HCT116 (cell line): ENCODE measurements around the gene FAM111A. TPM values are rescaled to one million over a fixed set of nuclear protein-coding genes. Genes with fewer than 3 reads are reported as not detected.

Source experiments
- ATAC-seq: fragments of 200-7000 bp; cut with Tn5 transposase; 2 replicates; pipeline ENCODE4 v1.9.1; 2020; ENCODE audit warnings: mild to moderate bottlenecking, moderate library complexity
- BruUV-seq: library from RNA; stranded (reverse); fragments of 400-500 nt; replicated peaks from 2 replicates; lab custom pipeline; 2021; lab: Mats Ljungman, UMichigan
- CTCF ChIA-PET: fragments of 300-600 bp; sonication (Branson Sonifier 250); formaldehyde crosslinking; loops from one replicate; lab custom pipeline; 2021; ENCODE audit warnings: antibody characterized with exemption; lab: Charles Lee
- POLR2A ChIA-PET: fragments of 300-600, 350-600 bp; sonication (Branson Sonifier 250); formaldehyde crosslinking; loops from one replicate; lab custom pipeline; 2021; ENCODE audit warnings: antibody characterized with exemption; lab: Charles Lee
- RAD21 ChIA-PET, 2 experiments: fragments of 300-600 bp; sonication (Branson Sonifier 250); formaldehyde crosslinking; loops; one replicate each; lab custom pipeline; 2023; ENCODE audit warnings: low total read pairs in 2 of 2; ENCODE audit not compliant: uncharacterized antibody in 2 of 2, unreplicated experiment in 2 of 2, low non-redundant PET in 1 of 2; lab: Charles Lee
- DNase-seq: peaks from one replicate; pipeline ENCODE4 v3.0.0-alpha.2; 2010; ENCODE audit warnings: low read depth, low spot score
- H2AFZ ChIP-seq: fragments of 200-600 bp; shearing (Covaris generic), sonication (generic); 2 replicates; pipeline ENCODE4 v1.6.1; 2017; ENCODE audit warnings: low read depth, mixed run types, mixed read lengths, antibody characterized with exemption, low read length; ENCODE audit not compliant: poor library complexity, severe bottlenecking
- H3K27ac ChIP-seq: 2 replicates; pipeline ENCODE4 v1.5.1; 2012; ENCODE audit warnings: low read depth, low read length
- H3K27me3 ChIP-seq: fragments of 200-600 bp; sonication (generic); 2 replicates; pipeline ENCODE4 v1.6.1; 2016; ENCODE audit warnings: mixed run types, low read length, mixed read lengths; ENCODE audit not compliant: insufficient read depth
- H3K36me3 ChIP-seq, 2 experiments: fragments of 200-500 bp in 1 of 2; fragments of 200-600 bp in 1 of 2; sonication (Bioruptor generic) in 1 of 2; sonication (generic) in 1 of 2; 2 replicates each; pipeline versions ENCODE4 v1.5.1 to v1.6.1; 2014 to 2016; ENCODE audit warnings: low read length in 2 of 2, inconsistent platforms in 1 of 2, mixed read lengths in 1 of 2, mixed run types in 1 of 2; ENCODE audit not compliant: insufficient read depth in 2 of 2, control insufficient read depth in 1 of 2
- H3K4me1 ChIP-seq, 2 experiments: fragments of 200-600 bp in 1 of 2; sonication (generic) in 1 of 2; 2 replicates each; pipeline versions ENCODE4 v1.5.1 to v1.6.1; 2012 to 2017; ENCODE audit warnings: low read length in 2 of 2, inconsistent platforms in 1 of 2, mild to moderate bottlenecking in 1 of 2, mixed read lengths in 1 of 2, mixed run types in 1 of 2, moderate library complexity in 1 of 2; ENCODE audit not compliant: insufficient read depth in 2 of 2, control insufficient read depth in 1 of 2
- H3K4me2 ChIP-seq: fragments of 200-600 bp; sonication (generic); 2 replicates; pipeline ENCODE4 v1.6.1; 2017; ENCODE audit warnings: mixed run types, low read length, mixed read lengths
- H3K4me3 ChIP-seq, 2 experiments: fragments of 200-600 bp in 1 of 2; sonication (generic) in 1 of 2; replicated peaks in 1 of 2; 2 replicates each; pipeline ENCODE4 v1.5.1; 2011 to 2016; ENCODE audit warnings: low read length in 2 of 2, control low read depth in 1 of 2, low read depth in 1 of 2, mild to moderate bottlenecking in 1 of 2, mixed read lengths in 1 of 2, mixed run types in 1 of 2
- H3K79me2 ChIP-seq: fragments of 200-600 bp; sonication (generic); 2 replicates; pipeline ENCODE4 v1.6.1; 2017; ENCODE audit warnings: mild to moderate bottlenecking, mixed run types, low read length, moderate library complexity, mixed read lengths; ENCODE audit not compliant: insufficient read depth
- H3K9ac ChIP-seq: fragments of 200-600 bp; sonication (generic); 2 replicates; pipeline ENCODE4 v1.6.1; 2016; ENCODE audit warnings: low read length, mixed read lengths
- H3K9me2 ChIP-seq: fragments of 200-600 bp; sonication (generic), shearing (Covaris generic); 2 replicates; pipeline ENCODE4 v1.6.1; 2017; ENCODE audit warnings: mixed run types, mild to moderate bottlenecking, moderate library complexity; ENCODE audit not compliant: insufficient read depth
- H3K9me3 ChIP-seq, 2 experiments: fragments of 200-500 bp in 1 of 2; fragments of 200-600 bp in 1 of 2; sonication (Bioruptor generic) in 1 of 2; sonication (generic) in 1 of 2; 2 replicates each; pipeline ENCODE4 v1.6.1; 2014 to 2017; ENCODE audit warnings: low read length in 2 of 2, mixed read lengths in 2 of 2, inconsistent platforms in 1 of 2, low read depth in 1 of 2, mild to moderate bottlenecking in 1 of 2, mixed run types in 1 of 2, moderate library complexity in 1 of 2; ENCODE audit not compliant: control insufficient read depth in 1 of 2, insufficient read depth in 1 of 2
- H4K20me1 ChIP-seq: fragments of 200-600 bp; sonication (generic), shearing (Covaris generic); 2 replicates; pipeline ENCODE4 v1.6.1; 2017; ENCODE audit warnings: mixed run types, mild to moderate bottlenecking, moderate library complexity; ENCODE audit not compliant: insufficient read depth
- ATF3 ChIP-seq: IDR thresholded peaks from 2 replicates; pipeline ENCODE4 v1.6.1; 2012
- CBX3 ChIP-seq: IDR thresholded peaks from 2 replicates; pipeline ENCODE4 v1.6.1; 2012; ENCODE audit warnings: low read depth
- CEBPB ChIP-seq: IDR thresholded peaks from 2 replicates; pipeline ENCODE4 v1.6.1; 2012; ENCODE audit warnings: low read depth
- EZH2phosphoT487 ChIP-seq: fragments of 200-600 bp; IDR thresholded peaks from 2 replicates; pipeline ENCODE4 v1.6.1; 2018; ENCODE audit warnings: antibody characterized with exemption, borderline replicate concordance
- FOSL1 ChIP-seq: IDR thresholded peaks from 2 replicates; pipeline ENCODE4 v1.6.1; 2012; ENCODE audit warnings: low read depth
- POLR2AphosphoS5 ChIP-seq: IDR thresholded peaks from 2 replicates; pipeline ENCODE4 v1.6.1; 2011; ENCODE audit warnings: mild to moderate bottlenecking, low read depth, low read length, moderate library complexity
- SIN3A ChIP-seq: IDR thresholded peaks from 2 replicates; pipeline ENCODE4 v1.6.1; 2012; ENCODE audit warnings: low read depth
- TCF7L2 ChIP-seq: IDR thresholded peaks from 2 replicates; pipeline ENCODE4 v1.7.0; 2011; ENCODE audit warnings: borderline replicate concordance, inconsistent platforms; ENCODE audit not compliant: insufficient read depth, insufficient read length; ENCODE audit errors: extremely low read depth
- YY1 ChIP-seq: IDR thresholded peaks from 2 replicates; pipeline ENCODE4 v1.6.1; 2011; ENCODE audit warnings: low read length, low read depth, moderate library complexity, mild to moderate bottlenecking; ENCODE audit not compliant: insufficient replicate concordance; ENCODE audit errors: extremely low read depth
- ZFX ChIP-seq: fragments of 450-650 bp; IDR thresholded peaks from 2 replicates; pipeline ENCODE4 v1.6.1; 2017
- intact Hi-C: fragments of 100-400 bp; cut with micrococcal nuclease; formaldehyde crosslinking; loops from 2 replicates; pipeline ENCODE4 v1.10.0; 2022
- total RNA-seq: library from RNA; stranded (reverse); gene quantifications from one replicate; pipeline ENCODE4 v1.2.1, GENCODE V29; 2021; ENCODE audit not compliant: unreplicated experiment
- TF ChIP-seq, protein P1 (sequence below): IDR thresholded peaks from 2 replicates; pipeline ENCODE4 v1.6.1; 2012

FAM111A gene
- total RNA-seq, 1 experiment from 2014 or later: 30.3 TPM

DNA sequence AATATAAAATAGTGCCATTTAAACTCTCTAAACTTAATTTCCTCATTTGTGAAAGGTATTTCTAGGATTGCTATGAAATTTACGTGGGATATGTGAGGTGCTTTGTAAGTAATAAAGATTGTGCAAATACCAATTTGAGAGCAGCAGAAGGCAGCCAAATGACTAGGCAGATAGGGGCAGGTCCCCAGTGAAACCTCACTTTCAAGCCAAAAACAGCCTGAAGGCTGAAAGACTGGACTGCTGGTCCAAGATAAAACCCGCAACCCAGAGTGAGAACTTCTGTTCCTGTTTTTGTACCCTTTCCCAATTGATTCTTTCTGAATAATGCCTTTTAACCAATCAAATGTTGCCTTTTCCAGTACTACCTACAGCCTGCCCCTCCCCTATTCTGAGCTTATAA is 36.5 kb downstream of the FAM111A start:
- H3K9me2 ChIP-seq: no peaks in the 10 kb centered on the region
- no peak overlapping the region for H3K27ac ChIP-seq
- no peaks in the 10 kb centered on the region for H4K20me1 ChIP-seq
- H3K9ac ChIP-seq: no peak overlapping the region
- ATAC-seq (no peak), DNase-seq (no peak)
- intact Hi-C loops: no loop called here
- BruUV-seq: no TSS peak
- no peak overlapping the region for H2AFZ ChIP-seq
- ChIA-PET POLR2A (no interaction called here), RAD21 (interaction anchor here in 1 of 2 experiments (0.7 kb wide), 1 partner anchor 7 kb away, joined by 3 read pairs; the partner anchor contains the start of gene DTX4), CTCF (no interaction called here)
- H3K4me2 ChIP-seq: no peak overlapping the region
- no peaks in the 10 kb centered on the region for H3K79me2 ChIP-seq
- TF ChIP-seq SIN3A: no peak
- TF ChIP-seq TCF7L2: no peak
- no peak for TF ChIP-seq POLR2AphosphoS5
- TF ChIP-seq CBX3: no peak
- TF ChIP-seq, protein P1, sequence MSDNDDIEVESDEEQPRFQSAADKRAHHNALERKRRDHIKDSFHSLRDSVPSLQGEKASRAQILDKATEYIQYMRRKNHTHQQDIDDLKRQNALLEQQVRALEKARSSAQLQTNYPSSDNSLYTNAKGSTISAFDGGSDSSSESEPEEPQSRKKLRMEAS: no peak
- no peak overlapping the region for H3K4me3 ChIP-seq
- no peaks in the 10 kb centered on the region for H3K9me3 ChIP-seq
- H3K27me3 ChIP-seq: no peaks in the 10 kb centered on the region
- H3K4me1 ChIP-seq: peaks cover 4 to 11% of the 10 kb centered on the region in 2 experiments; a peak in 3 of 4 replicates
- H3K36me3 ChIP-seq: no peaks in the 10 kb centered on the region

DNA sequence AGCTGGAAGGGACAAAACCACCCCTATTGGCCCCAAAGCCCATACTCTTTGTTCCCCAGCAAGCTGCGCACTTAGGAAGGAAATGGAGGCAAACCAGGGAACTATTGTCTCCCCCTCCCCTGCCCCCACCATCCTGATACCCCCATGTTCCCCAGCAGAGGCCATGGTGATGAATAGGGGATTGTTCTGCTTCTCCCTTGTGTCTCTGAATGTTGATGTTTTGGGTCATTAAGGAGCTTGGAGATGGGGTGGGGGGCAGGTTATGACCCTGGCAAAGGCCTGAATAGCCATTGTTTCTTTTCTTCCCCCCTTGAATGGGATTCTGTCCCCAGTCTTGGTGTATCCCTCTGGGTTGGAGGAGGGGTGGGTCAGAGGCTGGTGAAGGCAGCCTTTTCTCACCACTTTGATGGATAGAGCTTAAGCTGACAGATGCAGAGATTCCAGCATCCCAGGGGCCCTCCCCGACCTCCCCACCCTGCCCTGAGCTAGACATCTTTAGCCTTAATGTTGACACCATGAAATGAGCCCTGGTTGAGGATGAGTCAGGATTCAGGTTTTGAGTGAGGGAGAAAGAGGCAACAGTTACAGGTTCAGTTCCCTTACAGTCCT is 37.6 kb downstream of the FAM111A start:
- H3K9me2 ChIP-seq: no peaks in the 10 kb centered on the region
- H3K4me2 ChIP-seq: no peak overlapping the region
- no peak for TF ChIP-seq CEBPB
- TF ChIP-seq, protein P1: no peak
- no peak for TF ChIP-seq FOSL1
- TF ChIP-seq ZFX: no peak
- TF ChIP-seq ATF3: no peak
- TF ChIP-seq EZH2phosphoT487: no peak
- TF ChIP-seq YY1: no peak
- no TSS peak for BruUV-seq
- DNase-seq: no peak
- H3K27ac ChIP-seq: no peak overlapping the region
- RAD21 ChIA-PET: interaction anchor here in 1 of 2 experiments (0.8 kb wide), 1 partner anchor 9 kb away, joined by 3 read pairs; the partner anchor contains the start of gene DTX4
- ATAC-seq: no peak
- POLR2A ChIA-PET: interaction anchor here (1.6 kb wide), 1 partner anchor 9 kb away, joined by 4 read pairs; the partner anchor contains the start of gene DTX4
- no peaks in the 10 kb centered on the region for H3K27me3 ChIP-seq
- H2AFZ ChIP-seq: no peak overlapping the region
- intact Hi-C loops: no loop called here
- no peaks in the 10 kb centered on the region for H3K79me2 ChIP-seq
- H3K9ac ChIP-seq: no peak overlapping the region
- no peaks in the 10 kb centered on the region for H3K36me3 ChIP-seq
- CTCF ChIA-PET: interaction anchor here (4.9 kb wide), 1 partner anchor 8 kb away, joined by 37 read pairs; the partner anchor contains the start of gene DTX4
- no peaks in the 10 kb centered on the region for H4K20me1 ChIP-seq
- peaks cover 0 to under 1% of the 10 kb centered on the region in 2 experiments; a peak in 2 of 4 replicates for H3K4me1 ChIP-seq
- no peaks in the 10 kb centered on the region for H3K9me3 ChIP-seq
- no peak overlapping the region for H3K4me3 ChIP-seq
